HUES64 (cell line): Measurements from ENCODE around the gene PLOD1.
A peak's percentile ranks its signal among the peaks of the same experiment; 100 is the strongest.
"Not testable (repeated sequence)": the region's sequence is repeated elsewhere in the genome, so short reads cannot be mapped to it uniquely, and the experiment has no call there.

Source experiments
- H3K27ac ChIP-seq: 2 replicates; pipeline ENCODE4 v1.7.0; 2013; ENCODE audit warnings: low read depth, low read length, inconsistent platforms
- H3K27me3 ChIP-seq: 2 replicates; pipeline ENCODE4 v1.6.1; 2013; ENCODE audit warnings: mild to moderate bottlenecking, low read length; ENCODE audit not compliant: insufficient read depth
- H3K36me3 ChIP-seq: 2 replicates; pipeline ENCODE4 v1.6.1; 2013; ENCODE audit warnings: mild to moderate bottlenecking, low read length; ENCODE audit not compliant: insufficient read depth
- H3K4me1 ChIP-seq: 2 replicates; pipeline ENCODE4 v1.6.1; 2013; ENCODE audit warnings: mild to moderate bottlenecking, low read length, moderate library complexity; ENCODE audit not compliant: insufficient read depth
- H3K4me3 ChIP-seq: 2 replicates; pipeline ENCODE4 v1.5.1; 2013; ENCODE audit warnings: mild to moderate bottlenecking, low read length, moderate library complexity
- H3K9ac ChIP-seq: 2 replicates; pipeline ENCODE4 v1.6.1; 2013; ENCODE audit warnings: mild to moderate bottlenecking, low read depth, low read length
- H3K9me3 ChIP-seq: 2 replicates; pipeline ENCODE4 v1.6.1; 2013; ENCODE audit warnings: low read depth, low read length; ENCODE audit not compliant: insufficient read depth
- WGBS: fragments of 150-250, 120-280 bp; methylation state at CpG from one replicate; pipeline ENCODE4 v1.1.7; 2013; ENCODE audit warnings: missing lambda C conversion rate; 5-methylcytosine and 5-hydroxymethylcytosine counted together

Gene PLOD1

DNA sequence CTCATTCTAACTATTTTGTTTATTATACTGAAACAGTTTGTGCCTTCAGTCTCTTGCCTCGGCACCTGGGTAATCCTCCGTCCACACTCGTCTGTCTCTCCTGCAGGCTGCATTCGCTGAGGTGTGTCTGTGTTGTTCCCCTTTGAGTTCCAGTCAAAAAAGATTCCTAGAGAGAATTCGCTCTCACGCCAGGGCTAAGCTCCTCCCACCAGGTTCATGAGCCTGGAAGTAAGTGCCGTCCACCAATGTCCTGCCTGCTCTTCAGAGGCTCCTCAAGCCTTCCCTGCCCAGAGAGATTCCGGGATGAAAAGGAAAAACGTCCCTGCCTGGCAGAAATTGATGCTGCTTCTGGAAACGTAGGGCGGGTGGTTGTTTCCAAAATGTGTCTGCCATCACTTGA is 21.2 kb upstream of the PLOD1 start:
- H3K9ac ChIP-seq = no peak overlapping the region
- no peaks in the 10 kb centered on the region for H3K4me1 ChIP-seq
- H3K9me3 ChIP-seq = no peaks in the 10 kb centered on the region
- no peaks in the 10 kb centered on the region for H3K36me3 ChIP-seq
- WGBS = 69% methylated on average over 11 of the region's 11 CpGs
- no peak overlapping the region for H3K4me3 ChIP-seq
- H3K27ac ChIP-seq = no peak overlapping the region
- no peaks in the 10 kb centered on the region for H3K27me3 ChIP-seq

DNA sequence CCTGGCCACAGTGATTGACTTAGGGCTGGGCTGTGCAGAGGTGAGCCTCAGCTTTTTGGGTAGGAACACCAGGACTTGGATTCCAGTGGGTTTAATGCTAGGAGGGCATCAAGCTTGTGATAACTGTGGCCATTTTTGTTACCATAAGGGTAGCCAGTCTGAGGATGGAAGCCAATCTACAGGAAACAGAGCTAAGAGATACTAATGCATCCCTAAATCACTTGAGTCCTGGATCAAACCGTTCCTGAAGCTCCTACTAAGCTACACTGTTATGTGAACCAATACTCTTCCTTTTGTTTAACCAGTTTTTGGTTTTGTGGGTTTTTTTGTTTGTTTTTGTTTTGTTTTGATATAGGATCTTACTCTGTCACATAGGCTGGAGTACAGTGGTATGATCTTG is 20.5 kb upstream of the PLOD1 start:
- peaks cover 5% of the 10 kb centered on the region for H3K36me3 ChIP-seq
- no peaks in the 10 kb centered on the region for H3K27me3 ChIP-seq
- H3K27ac ChIP-seq = no peak overlapping the region
- no peak overlapping the region for H3K9ac ChIP-seq
- 100% methylated on average over 1 of the region's 1 CpG for WGBS
- H3K4me3 ChIP-seq = no peak overlapping the region
- H3K4me1 ChIP-seq = no peaks in the 10 kb centered on the region
- no peaks in the 10 kb centered on the region for H3K9me3 ChIP-seq

DNA sequence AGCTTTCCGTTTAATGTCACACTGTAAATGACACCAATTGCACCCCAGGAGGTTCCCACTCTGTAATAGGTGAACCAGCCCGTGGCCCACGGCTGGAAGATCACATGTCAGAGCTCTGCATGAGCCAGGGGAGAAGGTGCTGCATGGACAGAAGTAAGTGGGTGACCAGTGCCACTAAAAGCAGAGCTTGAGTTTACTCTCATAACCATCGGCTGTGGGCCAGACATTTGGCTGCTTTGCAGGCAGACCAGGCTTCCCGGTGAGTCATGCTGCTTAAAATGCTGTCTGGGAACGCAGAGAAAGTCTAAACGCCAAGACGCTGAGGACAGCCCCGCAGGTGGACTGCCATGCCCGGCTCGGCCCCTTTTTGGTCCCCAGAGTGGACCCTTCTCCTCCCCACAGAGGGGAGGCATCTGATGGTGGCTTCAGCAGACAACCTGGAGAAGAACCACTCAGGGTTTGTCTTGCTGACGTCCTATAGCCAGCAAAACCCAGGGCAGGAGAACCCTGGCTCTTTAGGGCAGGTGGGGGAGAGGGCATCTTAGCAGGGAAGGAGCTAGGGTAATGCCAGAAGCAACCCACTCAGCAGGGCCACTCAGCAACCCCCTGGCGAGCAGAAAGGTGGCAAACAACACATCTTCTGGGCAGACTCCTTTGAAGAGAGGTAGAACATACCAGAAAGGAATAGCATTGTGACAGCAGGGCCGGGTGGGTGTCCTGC is 15.6 kb upstream of the PLOD1 start:
- 92% methylated on average over 14 of the region's 14 CpGs for WGBS

DNA sequence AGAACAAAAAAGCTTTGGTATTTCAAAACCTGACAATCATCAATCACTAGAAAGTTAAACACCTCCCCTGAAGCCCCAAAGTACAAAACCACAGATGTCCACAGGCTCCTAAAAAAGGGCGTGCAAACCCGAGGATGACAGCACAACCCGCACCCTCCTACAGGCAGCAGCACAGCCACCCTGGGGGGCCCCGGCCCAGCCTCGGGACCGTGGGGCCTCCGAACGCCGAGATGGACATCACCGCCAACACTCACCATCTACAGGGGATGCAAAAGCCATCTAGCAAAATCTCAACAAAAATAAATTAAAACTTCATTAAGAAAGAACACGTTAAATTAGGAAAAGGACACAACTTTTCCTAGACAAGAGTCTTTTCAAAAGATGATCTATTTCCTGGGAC is 14.9 kb upstream of the PLOD1 start:
- Histone ChIP-seq H3K9me3 (no peaks in the 10 kb centered on the region), H3K4me3 (no peak overlapping the region), H3K4me1 (peaks cover 4% of the 10 kb centered on the region; the same call in 1 of the 2 replicates), H3K27me3 (no peaks in the 10 kb centered on the region), H3K36me3 (peaks cover 49% of the 10 kb centered on the region), H3K27ac (no peak overlapping the region), H3K9ac (no peak overlapping the region)
- 93% methylated on average over 11 of the region's 11 CpGs for WGBS

More for the DNA sequence above, 15.6 kb upstream of the PLOD1 start:
- no peaks in the 10 kb centered on the region for H3K4me1 ChIP-seq
- peaks cover 47% of the 10 kb centered on the region for H3K36me3 ChIP-seq
- H3K27ac ChIP-seq = no peak overlapping the region
- H3K27me3 ChIP-seq = no peaks in the 10 kb centered on the region
- H3K9ac ChIP-seq = no peak overlapping the region
- no peak overlapping the region for H3K4me3 ChIP-seq
- H3K9me3 ChIP-seq = no peaks in the 10 kb centered on the region

DNA sequence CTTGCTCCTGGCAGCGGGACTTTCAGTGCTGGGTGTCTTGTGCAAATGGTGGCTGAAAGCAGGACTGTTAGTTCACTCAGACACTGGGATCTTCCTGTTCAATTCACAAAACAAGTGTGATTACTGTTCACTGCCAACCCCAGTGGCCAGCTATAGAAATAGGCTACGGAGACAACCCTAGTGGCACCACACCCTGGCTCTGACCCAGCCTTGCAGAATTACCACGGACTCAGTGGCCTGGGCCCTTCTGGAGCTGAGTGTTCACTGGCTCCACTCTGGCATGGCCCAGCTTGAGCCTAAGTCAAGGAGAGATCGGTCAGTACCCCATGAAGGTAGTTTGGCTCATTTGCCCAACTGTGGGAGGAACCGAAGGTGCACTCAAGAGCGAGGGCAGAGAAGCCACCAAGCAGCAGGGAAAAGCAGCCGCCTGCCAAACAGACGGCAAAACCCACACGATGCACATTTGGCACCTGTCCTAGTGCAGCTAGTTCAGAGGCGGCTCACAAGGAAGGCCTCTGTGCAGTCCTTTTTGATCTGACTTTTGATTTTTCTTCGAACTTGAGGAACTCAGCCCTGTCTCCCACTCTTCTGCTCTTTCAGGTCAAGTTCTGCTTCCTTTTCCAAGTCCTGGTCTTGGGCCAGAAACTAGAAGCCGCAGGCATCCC is 14.1 kb upstream of the PLOD1 start:
- no peak overlapping the region for H3K4me3 ChIP-seq
- H3K4me1 ChIP-seq = peaks cover 8% of the 10 kb centered on the region; the same call in 1 of the 2 replicates
- no peaks in the 10 kb centered on the region for H3K9me3 ChIP-seq
- no peaks in the 10 kb centered on the region for H3K27me3 ChIP-seq
- no peak overlapping the region for H3K9ac ChIP-seq
- WGBS = 95% methylated on average over 12 of the region's 12 CpGs
- H3K27ac ChIP-seq = no peak overlapping the region
- peaks cover 50% of the 10 kb centered on the region for H3K36me3 ChIP-seq

DNA sequence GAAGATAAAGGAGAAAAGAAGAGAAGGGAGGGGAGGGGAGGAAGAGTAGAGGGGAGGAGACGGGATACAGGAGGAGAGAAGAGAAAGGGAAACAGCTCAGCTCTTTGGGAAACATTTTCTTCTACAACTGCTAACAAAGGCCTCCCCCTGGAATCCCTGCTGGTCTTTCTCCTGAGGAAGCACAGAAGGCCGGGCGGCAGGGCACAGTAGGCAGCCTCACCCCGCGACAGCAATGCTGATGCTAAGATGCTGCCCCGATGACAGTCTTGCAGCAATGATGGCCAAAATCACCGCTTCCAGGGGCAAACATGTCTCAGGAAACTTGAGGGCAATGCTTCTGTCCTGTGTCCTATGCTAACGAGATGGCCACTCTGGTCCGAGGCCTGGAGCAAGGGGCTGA is 13.5 kb upstream of the PLOD1 start:
- WGBS = 75% methylated on average over 9 of the region's 9 CpGs
- no peak overlapping the region for H3K4me3 ChIP-seq
- peaks cover 50% of the 10 kb centered on the region for H3K36me3 ChIP-seq
- no peaks in the 10 kb centered on the region for H3K9me3 ChIP-seq
- H3K27me3 ChIP-seq = no peaks in the 10 kb centered on the region
- peaks cover 8% of the 10 kb centered on the region; the same call in 1 of the 2 replicates for H3K4me1 ChIP-seq
- no peak overlapping the region for H3K27ac ChIP-seq
- H3K9ac ChIP-seq = no peak overlapping the region

DNA sequence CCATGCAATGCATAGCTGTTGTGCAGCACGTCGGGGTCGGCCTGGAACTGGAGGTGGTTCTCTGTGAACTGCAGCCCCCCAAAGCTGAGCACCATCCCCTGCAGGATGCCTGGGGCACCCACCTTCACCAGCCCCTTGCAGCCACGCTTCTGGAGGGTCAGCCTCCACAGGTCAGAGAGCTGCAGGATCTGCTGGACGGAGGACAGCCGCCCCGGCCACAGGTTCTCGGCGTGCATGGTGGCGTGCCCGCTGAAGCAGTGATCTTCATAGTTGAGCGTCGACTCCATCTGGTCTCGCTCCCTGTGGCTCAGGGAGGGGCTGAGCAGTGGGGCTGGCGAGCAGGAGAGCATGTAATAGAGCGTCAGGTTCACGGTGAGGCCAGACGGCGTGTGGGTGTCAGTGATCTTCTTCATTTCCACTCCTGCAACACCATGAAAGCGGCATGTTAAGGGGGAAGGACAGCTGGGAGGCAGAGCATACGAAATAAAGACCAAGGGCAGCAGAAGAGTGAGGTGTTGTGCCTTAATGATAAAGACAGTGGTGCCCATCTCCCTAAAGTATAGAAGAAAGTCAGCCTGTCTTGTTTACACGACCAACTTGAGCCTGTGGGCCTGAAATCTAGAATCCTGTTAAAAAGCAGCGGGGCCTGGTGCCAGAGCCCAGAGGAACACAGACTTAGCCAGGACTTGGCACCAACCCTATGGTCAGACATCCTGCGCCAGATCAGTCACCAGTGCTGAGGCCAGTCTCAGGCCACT is 11.3 kb upstream of the PLOD1 start:
- Histone ChIP-seq H3K36me3 (peaks cover 50% of the 10 kb centered on the region), H3K9ac (no peak overlapping the region), H3K4me3 (no peak overlapping the region), H3K9me3 (no peaks in the 10 kb centered on the region), H3K27ac (no peak overlapping the region), H3K27me3 (no peaks in the 10 kb centered on the region), H3K4me1 (peaks cover 8% of the 10 kb centered on the region; the same call in 1 of the 2 replicates)
- 93% methylated on average over 24 of the region's 24 CpGs for WGBS

DNA sequence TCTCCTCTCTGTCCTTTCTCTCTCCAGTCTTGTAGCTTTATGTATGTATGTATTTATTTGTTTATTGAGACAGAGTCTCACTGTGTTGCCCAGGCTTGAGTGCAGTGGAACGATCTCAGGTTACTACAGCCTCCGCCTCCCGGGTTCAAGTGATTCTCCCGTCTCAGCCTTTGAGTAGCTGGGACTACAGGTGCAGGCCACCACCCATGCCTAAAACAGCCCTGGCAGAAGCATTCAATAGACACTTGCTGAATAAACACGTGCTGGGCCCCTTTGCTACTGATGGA is 10.7 kb upstream of the PLOD1 start:
- Histone ChIP-seq H3K4me3 (no peak overlapping the region), H3K9me3 (no peaks in the 10 kb centered on the region), H3K27me3 (no peaks in the 10 kb centered on the region), H3K4me1 (peaks cover 8% of the 10 kb centered on the region; the same call in 1 of the 2 replicates), H3K9ac (no peak overlapping the region), H3K36me3 (peaks cover 48% of the 10 kb centered on the region), H3K27ac (no peak overlapping the region)
- 93% methylated on average over 5 of the region's 5 CpGs for WGBS

DNA sequence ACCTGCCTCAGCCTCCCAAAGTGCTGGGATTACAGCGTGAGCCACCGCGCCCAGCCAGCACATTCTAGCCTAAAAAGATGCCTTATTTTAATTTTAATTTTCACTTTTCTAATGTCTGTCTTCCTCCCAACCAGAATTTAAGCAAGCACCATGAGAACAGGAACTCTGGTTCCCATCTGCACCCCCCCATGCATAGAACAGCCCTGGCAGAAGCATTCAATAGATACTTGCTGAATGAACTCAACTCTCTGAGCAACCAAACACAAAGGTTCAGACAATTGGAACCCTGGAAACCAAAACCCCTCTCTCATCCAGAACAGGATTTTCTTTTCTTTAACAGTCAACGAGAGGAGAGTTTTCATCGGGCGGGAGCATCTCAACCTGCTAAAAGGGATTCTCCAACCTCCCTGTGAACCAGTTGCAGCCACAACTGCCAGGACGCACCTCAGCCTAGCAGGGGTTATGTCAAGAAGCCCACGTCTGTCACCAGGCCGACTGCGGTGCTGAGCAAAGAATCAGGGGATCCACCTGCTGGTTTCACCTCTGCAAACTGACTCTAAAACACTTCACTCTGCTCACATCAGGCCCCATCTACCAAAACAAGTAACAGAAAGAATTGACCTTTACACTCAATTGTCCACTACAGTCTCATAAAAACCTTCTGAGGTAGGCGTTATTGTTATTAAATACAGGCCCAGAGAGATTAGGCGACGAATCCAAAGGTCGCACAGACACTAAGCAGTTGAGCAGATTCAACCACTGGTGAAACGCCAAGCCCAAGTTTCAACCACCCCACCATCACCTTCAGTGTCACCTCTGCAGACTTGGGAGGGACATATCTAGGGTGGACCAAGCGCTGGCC is 10.0 kb upstream of the PLOD1 start:
- Histone ChIP-seq H3K9me3 (no peaks in the 10 kb centered on the region), H3K27ac (no peak overlapping the region), H3K4me3 (peak overlapping the region; percentile 63), H3K27me3 (no peaks in the 10 kb centered on the region), H3K4me1 (peaks cover 8% of the 10 kb centered on the region; the same call in 1 of the 2 replicates), H3K9ac (peak overlapping the region; percentile 63), H3K36me3 (peaks cover 40% of the 10 kb centered on the region)
- WGBS = 81% methylated on average over 16 of the region's 16 CpGs

DNA sequence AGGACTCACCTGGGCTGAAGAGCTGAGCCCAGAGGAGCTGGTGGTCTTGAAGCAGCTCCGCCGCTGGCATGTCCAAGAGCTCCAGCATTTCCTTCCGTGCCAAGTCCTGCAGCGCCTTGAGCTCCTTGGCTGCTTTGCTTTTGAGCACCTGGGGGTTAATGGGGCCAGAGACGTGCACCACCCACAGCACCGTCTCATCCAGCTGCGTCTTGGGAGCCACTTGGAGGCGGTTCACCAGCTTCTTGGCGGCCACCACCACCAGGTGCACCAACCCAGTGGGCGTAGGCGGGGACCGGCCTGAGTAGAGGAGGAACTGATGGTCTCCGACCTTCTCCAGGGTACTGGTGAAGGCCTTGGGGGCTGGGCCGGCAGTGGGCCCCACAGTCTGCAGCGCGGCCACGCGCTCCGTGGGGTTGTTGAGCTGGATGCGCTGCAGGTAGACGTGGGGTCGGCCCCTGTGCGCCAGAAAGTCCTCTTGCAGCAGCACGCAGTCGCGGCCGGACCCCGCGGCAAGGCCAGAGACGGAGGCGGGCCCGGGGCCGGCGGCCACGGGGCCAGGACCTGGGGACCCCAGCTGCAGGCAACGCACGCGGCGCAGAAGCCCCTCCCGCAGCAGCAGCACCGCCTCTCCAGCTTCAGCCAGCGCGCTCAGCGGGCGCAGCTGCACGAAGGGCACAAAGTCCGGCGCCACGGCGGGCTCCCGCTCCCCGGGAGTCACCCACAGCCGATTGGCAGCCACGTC is 9.2 kb upstream of the PLOD1 start:
- not testable (repeated sequence) for H3K27ac ChIP-seq, H3K4me1 ChIP-seq, H3K27me3 ChIP-seq, H3K9me3 ChIP-seq
- Histone ChIP-seq H3K9ac (peak overlapping the region; percentile 63), H3K4me3 (peak overlapping the region; percentile 63), H3K36me3 (peaks cover 32% of the 10 kb centered on the region)
- WGBS = 10% methylated on average over 29 of the region's 54 CpGs
